Body of pancreas (tissue), 4 donors: ENCODE data around the gene TNIK. TPM values are rescaled to one million over a fixed set of nuclear protein-coding genes. Genes with fewer than 3 reads are reported as not detected.

Source experiments
- ATAC-seq: fragments of 150-250 bp; one replicate; pipeline ENCODE4 v1.9.1; 2016
- DNase-seq, 4 donors: peaks; one replicate each; pipeline ENCODE4 v3.0.0-alpha.2; 2019
- H3K27ac ChIP-seq, 4 donors: fragments of 200-600 bp; sonication (generic); 1 replicate in 3 of 4; 2 replicates in 1 of 4; pipeline versions ENCODE4 v1.5.1 to v1.6.1; 2016 to 2019; ENCODE audit warnings: mild to moderate bottlenecking in 1 of 4, mixed read lengths in 1 of 4, moderate library complexity in 1 of 4
- H3K27me3 ChIP-seq, 2 donors: fragments of 200-600 bp; sonication (generic); one replicate each; pipeline ENCODE4 v1.6.0; 2016; ENCODE audit warnings: mild to moderate bottlenecking in 1 of 2
- H3K36me3 ChIP-seq, 2 donors: fragments of 200-600 bp; sonication (generic); replicated peaks in 1 of 2; 2 replicates each; pipeline ENCODE4 v1.5.1; 2016; ENCODE audit warnings: low read depth in 2 of 2; ENCODE audit not compliant: insufficient read depth in 1 of 2
- H3K4me1 ChIP-seq: fragments of 200-600 bp; sonication (generic); one replicate; pipeline ENCODE4 v1.6.0; 2016
- H3K4me3 ChIP-seq, 2 donors: fragments of 200-600 bp; sonication (generic); 1 replicate in 1 of 2; 2 replicates in 1 of 2; pipeline ENCODE4 v1.5.1; 2016 to 2019
- H3K9me3 ChIP-seq, 3 donors: fragments of 200-600 bp; sonication (generic); 1 replicate in 2 of 3; 2 replicates in 1 of 3; pipeline ENCODE4 v1.5.1; 2016
- CTCF ChIP-seq, 7 experiments: fragments of 450-650 bp in 4 of 7; fragments of 200-600 bp in 3 of 7; sonication (generic) in 3 of 7; IDR thresholded peaks; one replicate each; pipeline ENCODE4 v1.5.1; 2016 to 2019; ENCODE audit warnings: antibody characterized with exemption in 7 of 7
- POLR2A ChIP-seq, 3 donors: fragments of 450-650 bp; IDR thresholded peaks; one replicate each; pipeline ENCODE4 v1.6.1; 2016; ENCODE audit warnings: antibody characterized with exemption in 3 of 3, mild to moderate bottlenecking in 2 of 3
- WGBS, 2 donors: methylation state at CpG; one replicate each; pipeline ENCODE4 v1.1.5; 2017; 5-methylcytosine and 5-hydroxymethylcytosine counted together
- intact Hi-C: fragments of 100-400 bp; cut with DNase I; formaldehyde crosslinking; loops from one replicate; pipeline ENCODE4 v1.15.1; 2023
- total RNA-seq, 2 donors: library from RNA; depleted of rRNA; stranded (reverse); fragments of >200 nt; gene quantifications; one replicate each; pipeline ENCODE4 v1.1.0, GENCODE V29; 2016

TNIK gene
- 1 to 10 TPM; 7.6 to 9.6 TPM for total RNA-seq

- peaks cover 28% of the 10 kb centered on the region for H3K4me1 ChIP-seq
- TF ChIP-seq POLR2A (IDR thresholded peaks at IDR 0.05) (peak; percentile 34 to 57 (median 51)), CTCF (IDR thresholded peaks at IDR 0.05) (peak in 4 of 7 experiments; percentile 21 to 58 (median 39))
- H3K9me3 ChIP-seq: no peaks in the 10 kb centered on the region
- H3K36me3 ChIP-seq: no peaks in the 10 kb centered on the region
- no peaks in the 10 kb centered on the region for H3K27me3 ChIP-seq
- 0 to 1% methylated on average over 16 to 55 of the region's 55 CpGs for WGBS, 2 donors
- peak within 1 kb of the TSS; percentile 42 to 81 (median 71) for H3K27ac ChIP-seq
- DNase-seq: peak; percentile 88 to 94 (median 92)
- peak; percentile 89 for ATAC-seq
- H3K4me3 ChIP-seq: peak within 1 kb of the TSS; percentile 80 to 91
- intact Hi-C loops: loop anchor here (10.0 kb wide), 1 partner anchor 275 kb away; no protein-coding TSS in a partner anchor
Observed at GRCh38 chr3:171459942-171460724, at the start of gene TNIK. TNIK (minus strand) TSS chr3:171460405; CDS start chr3:171460063, 342 bp downstream.

- no peak overlapping the region for H3K27ac ChIP-seq
- 72 to 87% methylated on average over 2 of the region's 2 CpGs for WGBS, 2 donors
- ATAC-seq (no peak), DNase-seq (no peak)
- no peaks in the 10 kb centered on the region for H3K27me3 ChIP-seq
- H3K4me3 ChIP-seq: no peak overlapping the region
- intact Hi-C loops: no loop called here
- H3K9me3 ChIP-seq: no peaks in the 10 kb centered on the region
- no peaks in the 10 kb centered on the region for H3K4me1 ChIP-seq
- TF ChIP-seq CTCF (IDR thresholded peaks at IDR 0.05) (no peak), POLR2A (IDR thresholded peaks at IDR 0.05) (no peak)
- no peaks in the 10 kb centered on the region for H3K36me3 ChIP-seq
Observed at GRCh38 chr3:171508676-171509075, 48.5 kb upstream of the TNIK start.

GRCh38 chr3:171508206-171508605 lies 48.0 kb upstream of the TNIK start:
- Histone ChIP-seq H3K27me3 (no peaks in the 10 kb centered on the region), H3K9me3 (no peaks in the 10 kb centered on the region), H3K4me3 (no peak overlapping the region), H3K36me3 (no peaks in the 10 kb centered on the region), H3K27ac (no peak overlapping the region), H3K4me1 (no peaks in the 10 kb centered on the region)
- intact Hi-C loops: no loop called here
- 41 to 53% methylated on average over 3 of the region's 3 CpGs for WGBS, 2 donors
- TF ChIP-seq CTCF (IDR thresholded peaks at IDR 0.05): no peak
- no peak for TF ChIP-seq POLR2A (IDR thresholded peaks at IDR 0.05)
- no peak for ATAC-seq
- no peak for DNase-seq

GRCh38 chr3:171506743-171507319 lies 46.6 kb upstream of the TNIK start:
- no peaks in the 10 kb centered on the region for H3K36me3 ChIP-seq
- no peaks in the 10 kb centered on the region for H3K27me3 ChIP-seq
- no peaks in the 10 kb centered on the region for H3K9me3 ChIP-seq
- no peak for ATAC-seq
- 81 to 85% methylated on average over 5 of the region's 5 CpGs for WGBS, 2 donors
- H3K4me1 ChIP-seq: no peaks in the 10 kb centered on the region
- TF ChIP-seq POLR2A (IDR thresholded peaks at IDR 0.05): no peak
- TF ChIP-seq CTCF (IDR thresholded peaks at IDR 0.05): no peak
- H3K4me3 ChIP-seq: no peak overlapping the region
- H3K27ac ChIP-seq: no peak overlapping the region
- DNase-seq: no peak
- intact Hi-C loops: no loop called here
